Stimulated activated effector memory CD8-positive, alpha-beta T cell treated with anti-CD3 and anti-CD28 coated beads, Interleukin-12 subunit alpha, Interleukin-12 subunit beta, amount 100 ng/mL, for 72 hours (primary cell): ENCODE data around the gene STXBP5L.
A peak's percentile ranks its signal among the peaks of the same experiment; 100 is the strongest.
"Not testable (repeated sequence)": the region's sequence is repeated elsewhere in the genome, so short reads cannot be mapped to it uniquely, and the experiment has no call there.

Experiments used
- ATAC-seq: fragments of 150-1000 bp; cut with Tn5 transposase; 2 replicates; pipeline ENCODE4 v1.10.0; 2021
- DNase-seq, 2 donors: peaks; one replicate each; pipeline ENCODE4 v3.0.0; 2021 to 2022; ENCODE audit warnings: low spot score in 2 of 2
- H3K27ac Mint-ChIP-seq: one replicate; pipeline ENCODE4 v1.8.0; 2022; ENCODE audit warnings: mild to moderate bottlenecking, mixed read lengths
- H3K36me3 Mint-ChIP-seq: one replicate; pipeline ENCODE4 v1.8.0; 2022; ENCODE audit warnings: mild to moderate bottlenecking, mixed read lengths
- H3K4me1 Mint-ChIP-seq: one replicate; pipeline ENCODE4 v1.8.0; 2022; ENCODE audit warnings: mixed read lengths
- H3K4me3 Mint-ChIP-seq: one replicate; pipeline ENCODE4 v1.8.0; 2022; ENCODE audit warnings: mild to moderate bottlenecking, mixed read lengths
- H3K9me3 Mint-ChIP-seq: one replicate; pipeline ENCODE4 v1.8.0; 2022; ENCODE audit warnings: mixed read lengths

STXBP5L gene

DNA sequence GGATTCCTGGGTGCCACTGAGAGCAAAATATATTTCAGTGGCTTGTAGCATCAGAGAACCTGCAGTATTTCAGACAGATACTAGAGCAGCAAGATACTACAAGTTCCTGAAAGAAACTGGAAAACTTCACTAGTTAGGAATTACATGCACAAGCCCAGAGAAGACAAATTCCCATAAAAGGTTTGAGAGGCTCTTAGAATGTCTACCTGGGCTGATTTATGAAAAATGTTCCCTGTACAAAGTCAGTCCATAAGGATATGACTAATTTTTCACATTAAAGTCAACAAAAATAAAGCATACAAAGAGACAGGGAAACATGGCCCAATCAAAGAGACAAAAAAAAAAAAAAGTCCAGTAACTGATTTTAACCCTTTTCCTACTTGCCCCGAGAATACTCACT is 335.2 kb downstream of the STXBP5L start:
- no peaks in the 10 kb centered on the region for H3K4me1 Mint-ChIP-seq
- H3K36me3 Mint-ChIP-seq: no peaks in the 10 kb centered on the region
- H3K4me3 Mint-ChIP-seq: no peak overlapping the region
- DNase-seq: no peak
- H3K9me3 Mint-ChIP-seq: peaks cover 7% of the 10 kb centered on the region
- ATAC-seq: no peak
- H3K27ac Mint-ChIP-seq: no peak overlapping the region

DNA sequence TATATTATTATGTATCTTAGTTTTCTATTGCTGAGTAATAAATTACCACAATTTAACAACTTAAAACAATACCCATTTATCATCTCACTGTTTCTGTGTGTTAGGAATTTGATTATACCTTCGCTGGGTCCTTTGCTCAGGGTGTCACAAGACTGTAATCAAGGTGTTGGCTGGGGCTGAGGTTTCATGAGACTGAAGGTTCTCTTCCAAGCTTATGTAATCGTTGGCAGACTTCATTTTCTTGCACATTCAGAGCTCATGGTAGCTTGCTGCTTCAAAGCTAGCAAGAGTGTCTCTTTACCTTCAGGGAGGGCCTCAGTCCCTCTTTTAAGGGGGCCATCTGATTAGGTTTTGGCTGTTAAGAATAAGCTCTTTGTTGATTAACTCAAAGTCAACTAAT is 344.7 kb downstream of the STXBP5L start:
- DNase-seq (no peak), ATAC-seq (no peak)
- H3K4me3 Mint-ChIP-seq: no peak overlapping the region
- no peaks in the 10 kb centered on the region for H3K4me1 Mint-ChIP-seq
- peaks cover 10% of the 10 kb centered on the region for H3K9me3 Mint-ChIP-seq
- no peaks in the 10 kb centered on the region for H3K36me3 Mint-ChIP-seq
- H3K27ac Mint-ChIP-seq: no peak overlapping the region

DNA sequence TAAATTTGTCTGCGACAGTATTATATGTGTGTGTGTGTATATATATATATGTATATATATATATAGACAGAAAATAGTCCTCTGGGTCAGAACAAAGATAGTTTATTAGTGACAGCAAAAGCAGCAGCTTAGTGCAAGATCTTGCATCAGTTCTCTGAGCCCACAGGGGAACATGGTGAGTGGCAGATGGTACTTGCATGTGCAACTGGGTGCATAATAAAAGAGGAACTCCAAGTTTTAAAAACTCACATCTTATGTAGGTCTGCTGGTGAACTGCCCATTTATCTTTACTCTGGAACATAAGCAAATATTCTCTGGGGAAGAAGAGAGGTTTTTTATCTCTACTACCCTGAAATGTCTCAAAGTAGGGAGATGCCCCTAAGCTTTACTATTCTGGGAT is 361.4 kb downstream of the STXBP5L start:
- Mint-ChIP-seq H3K4me1 (no peaks in the 10 kb centered on the region), H3K36me3 (no peaks in the 10 kb centered on the region), H3K27ac (no peak overlapping the region), H3K9me3 (peaks cover 13% of the 10 kb centered on the region), H3K4me3 (no peak overlapping the region)
- DNase-seq: no peak
- ATAC-seq: no peak

DNA sequence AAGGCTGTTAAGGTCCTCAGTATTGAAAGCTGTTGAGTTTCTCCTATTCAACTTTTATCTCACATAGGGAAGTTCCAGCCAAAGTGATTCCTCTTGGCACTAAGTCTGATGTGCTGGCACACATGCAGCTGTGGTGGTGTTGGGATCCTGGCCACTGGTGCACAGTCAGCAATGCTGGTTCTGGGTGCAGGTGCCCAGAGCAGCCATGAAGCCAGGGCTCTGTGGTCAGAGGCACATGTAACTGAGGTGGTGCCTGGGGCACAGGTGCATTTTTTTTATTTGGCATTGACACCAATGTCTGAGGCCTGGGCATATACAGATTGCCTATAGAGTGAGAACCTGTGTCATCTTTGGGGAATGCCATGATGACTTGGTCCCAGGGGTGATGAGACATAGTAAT is 366.4 kb downstream of the STXBP5L start:
- DNase-seq (no peak), ATAC-seq (no peak)
- H3K9me3 Mint-ChIP-seq: peaks cover 27% of the 10 kb centered on the region

DNA sequence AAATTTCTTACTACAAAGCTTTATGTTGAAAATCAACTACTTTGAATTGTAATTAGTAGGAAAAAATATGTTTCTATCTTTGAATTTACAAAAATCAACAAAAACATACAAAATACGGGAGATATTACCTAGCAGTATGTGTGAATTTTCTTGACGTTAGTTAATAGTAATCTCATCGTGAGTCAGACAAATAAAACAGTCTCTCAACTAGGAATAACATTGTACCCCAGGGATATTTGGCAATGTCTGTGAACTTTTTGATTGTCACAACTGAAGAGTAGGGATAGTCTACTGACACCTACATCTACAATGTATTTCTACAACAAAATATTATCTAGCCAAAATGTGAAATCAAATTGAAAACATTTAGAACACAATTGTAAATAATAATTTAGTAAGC is 387.4 kb downstream of the STXBP5L start:
- Mint-ChIP-seq H3K4me3 (no peak overlapping the region), H3K4me1 (no peaks in the 10 kb centered on the region), H3K36me3 (no peaks in the 10 kb centered on the region), H3K9me3 (peaks cover 2% of the 10 kb centered on the region), H3K27ac (no peak overlapping the region)
- DNase-seq (no peak), ATAC-seq (no peak)

More for the DNA sequence above, 366.4 kb downstream of the STXBP5L start:
- Mint-ChIP-seq H3K4me1 (no peaks in the 10 kb centered on the region), H3K27ac (no peak overlapping the region), H3K4me3 (no peak overlapping the region), H3K36me3 (no peaks in the 10 kb centered on the region)

DNA sequence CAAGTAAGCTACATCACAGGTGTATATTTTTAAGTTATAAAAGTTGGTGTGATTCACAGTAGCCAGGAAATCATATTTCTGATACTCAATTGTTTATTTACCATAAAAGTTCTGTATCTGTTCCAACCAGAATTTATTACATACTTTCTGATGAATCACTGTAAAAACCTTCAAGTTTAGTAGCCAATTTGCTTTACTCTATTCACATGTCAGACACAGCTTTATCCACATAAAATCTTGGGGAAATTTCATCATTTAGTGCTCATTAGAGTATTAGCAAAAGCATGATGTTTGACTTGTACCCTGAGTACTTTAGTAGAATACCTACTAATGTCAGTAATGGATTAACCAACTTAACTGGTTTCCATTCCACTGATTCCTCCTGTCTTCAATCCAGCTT is 388.0 kb downstream of the STXBP5L start:
- H3K4me3 Mint-ChIP-seq: no peak overlapping the region
- no peak for DNase-seq
- no peaks in the 10 kb centered on the region for H3K36me3 Mint-ChIP-seq
- no peaks in the 10 kb centered on the region for H3K4me1 Mint-ChIP-seq
- peaks cover 3% of the 10 kb centered on the region for H3K9me3 Mint-ChIP-seq
- no peak overlapping the region for H3K27ac Mint-ChIP-seq
- no peak for ATAC-seq

DNA sequence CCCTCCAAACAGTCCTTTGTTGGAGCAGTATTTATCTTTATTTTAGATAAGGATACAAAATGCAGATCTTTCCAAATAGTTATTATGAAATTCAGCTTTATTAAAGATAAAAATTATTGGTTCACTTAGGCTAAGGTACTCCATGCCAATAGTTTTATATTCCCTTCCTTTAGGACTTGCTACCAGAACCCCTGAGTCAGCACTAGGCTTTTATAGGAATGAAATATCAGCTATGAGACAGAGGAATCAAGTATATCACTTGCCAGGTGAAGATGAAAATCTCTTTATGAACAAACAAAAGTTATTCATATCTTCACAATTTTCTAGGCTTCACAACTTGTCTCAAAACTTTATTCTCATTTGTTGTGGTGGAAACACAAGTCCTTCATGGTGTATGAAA is 416.3 kb downstream of the STXBP5L start:
- Mint-ChIP-seq H3K4me1 (no peaks in the 10 kb centered on the region), H3K9me3 (no peaks in the 10 kb centered on the region), H3K27ac (no peak overlapping the region), H3K4me3 (no peak overlapping the region), H3K36me3 (no peaks in the 10 kb centered on the region)
- DNase-seq: no peak
- ATAC-seq: no peak

DNA sequence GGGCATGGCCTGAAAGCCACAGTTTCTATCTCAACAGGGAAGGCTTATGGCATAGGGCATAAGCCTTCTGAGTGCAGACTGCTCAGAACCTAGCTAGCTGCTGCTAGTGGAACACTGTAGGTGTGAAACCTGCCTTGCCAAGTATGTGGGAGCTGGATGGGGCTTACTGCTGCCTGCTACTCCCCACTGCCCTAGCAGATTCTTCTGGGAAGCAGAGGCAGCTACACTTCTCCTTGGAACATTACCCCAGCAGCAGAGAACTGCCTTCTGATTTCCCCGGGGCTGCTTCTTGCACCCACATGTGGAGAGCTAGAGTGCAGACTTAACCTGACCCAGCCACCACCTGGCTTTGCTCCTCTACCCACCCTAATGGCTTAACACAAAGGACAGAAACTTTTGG is 422.1 kb downstream of the STXBP5L start:
- DNase-seq (no peak), ATAC-seq (peak; percentile 8)
- Mint-ChIP-seq H3K27ac (no peak overlapping the region), H3K4me3 (no peak overlapping the region), H3K9me3 (no peaks in the 10 kb centered on the region), H3K36me3 (no peaks in the 10 kb centered on the region), H3K4me1 (no peaks in the 10 kb centered on the region)

DNA sequence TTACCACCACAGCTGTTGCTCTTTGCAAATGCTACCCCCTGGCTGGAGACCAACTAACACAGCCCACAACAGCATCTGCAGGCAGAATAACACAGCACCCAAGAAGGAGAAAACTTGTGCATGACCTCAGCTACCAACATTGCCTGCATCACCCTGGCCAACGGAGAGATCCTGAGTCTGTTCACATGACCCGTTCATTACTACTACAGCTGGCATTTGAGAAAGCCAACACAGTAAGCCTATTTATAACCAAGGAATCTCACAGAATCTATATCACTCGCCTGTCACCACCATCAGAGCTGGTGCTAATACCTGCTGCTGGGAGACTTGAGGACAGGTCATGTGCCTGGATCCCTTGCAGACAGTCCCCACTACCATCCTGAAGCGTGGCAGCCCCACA is 422.6 kb downstream of the STXBP5L start:
- Mint-ChIP-seq H3K9me3 (no peaks in the 10 kb centered on the region), H3K4me1 (no peaks in the 10 kb centered on the region), H3K27ac (no peak overlapping the region), H3K36me3 (no peaks in the 10 kb centered on the region), H3K4me3 (no peak overlapping the region)
- ATAC-seq (peak; percentile 31), DNase-seq (no peak)

DNA sequence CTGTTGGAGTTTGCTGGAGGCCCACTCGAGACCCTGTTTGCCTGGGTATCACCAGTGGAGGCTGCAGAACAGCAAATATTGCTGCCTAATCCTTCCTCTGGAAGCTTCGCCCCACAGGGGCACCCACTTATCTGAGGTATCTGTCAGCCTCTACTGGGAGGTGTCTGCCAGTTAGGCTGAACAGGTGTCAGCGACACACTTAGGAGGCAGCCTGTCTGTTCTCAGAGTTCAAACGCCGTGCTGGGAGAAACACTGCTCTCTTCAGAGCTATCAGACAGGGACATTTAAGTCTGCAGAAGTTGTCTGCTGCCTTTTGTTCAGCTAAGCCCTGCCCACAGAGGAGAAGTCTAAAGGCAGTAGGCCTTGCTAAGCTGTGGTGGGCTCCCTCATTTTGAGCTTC is 448.0 kb downstream of the STXBP5L start:
- not testable (repeated sequence) for DNase-seq, ATAC-seq, H3K27ac Mint-ChIP-seq, H3K36me3 Mint-ChIP-seq, H3K4me1 Mint-ChIP-seq, H3K4me3 Mint-ChIP-seq
- H3K9me3 Mint-ChIP-seq: peaks cover 16% of the 10 kb centered on the region

DNA sequence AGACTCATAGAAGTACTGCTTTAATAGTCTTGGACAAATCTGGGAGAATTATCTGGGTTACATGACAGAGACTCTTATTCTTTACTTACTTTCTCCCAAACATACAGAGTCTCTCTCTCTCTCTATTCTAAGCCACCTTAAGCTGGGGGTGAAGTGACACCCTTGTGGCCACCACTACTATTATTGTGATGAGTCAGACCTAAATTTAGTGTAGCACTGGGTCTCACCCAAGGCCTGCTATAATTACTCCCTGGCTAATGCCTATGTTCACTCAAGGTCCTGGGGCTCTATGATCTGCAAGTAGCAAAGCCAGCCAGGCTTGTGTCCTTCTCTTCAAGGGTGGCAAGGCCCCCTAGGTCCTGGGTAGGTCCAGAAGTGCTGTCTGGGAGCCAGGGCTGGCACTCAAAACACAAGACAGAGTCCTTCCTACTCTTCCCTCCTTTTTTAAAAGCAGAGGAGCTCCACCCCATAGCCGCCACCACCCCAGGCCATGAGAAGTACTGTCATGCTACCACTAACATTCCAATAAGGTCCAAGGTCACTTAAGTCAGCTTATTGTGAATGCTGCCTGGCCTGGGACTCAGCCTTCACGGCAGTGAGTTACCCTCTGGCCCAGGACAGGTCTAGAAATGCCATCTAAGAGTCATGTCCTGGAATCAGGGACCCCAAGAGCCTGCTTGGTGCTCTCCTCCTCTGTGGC is 454.2 kb downstream of the STXBP5L start:
- peak; percentile 49 for ATAC-seq
- Mint-ChIP-seq H3K4me1 (no peaks in the 10 kb centered on the region), H3K36me3 (no peaks in the 10 kb centered on the region), H3K9me3 (peaks cover 16% of the 10 kb centered on the region), H3K27ac (no peak overlapping the region), H3K4me3 (no peak overlapping the region)
- DNase-seq: no peak

DNA sequence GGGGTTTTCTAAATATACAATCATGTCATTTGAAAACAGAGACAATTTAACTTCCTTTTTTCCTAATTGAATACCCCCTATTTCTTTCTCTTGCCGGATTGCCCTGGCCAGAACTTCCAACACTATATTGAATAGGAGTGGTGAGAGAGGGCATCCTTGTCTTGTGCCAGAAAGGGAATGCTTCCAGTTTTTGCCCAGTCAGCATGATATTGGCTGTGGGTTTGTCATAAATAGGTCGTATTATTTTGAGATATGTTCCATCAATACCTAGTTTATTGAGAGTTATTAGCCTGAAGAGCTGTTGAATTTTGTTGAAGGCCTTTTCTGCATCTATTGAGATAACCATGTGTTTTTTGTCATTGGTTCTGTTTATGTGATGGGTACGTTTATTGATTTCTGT is 480.3 kb downstream of the STXBP5L start:
- not testable (repeated sequence) for H3K4me3 Mint-ChIP-seq, ATAC-seq, H3K36me3 Mint-ChIP-seq, H3K27ac Mint-ChIP-seq, DNase-seq, H3K4me1 Mint-ChIP-seq, H3K9me3 Mint-ChIP-seq

DNA sequence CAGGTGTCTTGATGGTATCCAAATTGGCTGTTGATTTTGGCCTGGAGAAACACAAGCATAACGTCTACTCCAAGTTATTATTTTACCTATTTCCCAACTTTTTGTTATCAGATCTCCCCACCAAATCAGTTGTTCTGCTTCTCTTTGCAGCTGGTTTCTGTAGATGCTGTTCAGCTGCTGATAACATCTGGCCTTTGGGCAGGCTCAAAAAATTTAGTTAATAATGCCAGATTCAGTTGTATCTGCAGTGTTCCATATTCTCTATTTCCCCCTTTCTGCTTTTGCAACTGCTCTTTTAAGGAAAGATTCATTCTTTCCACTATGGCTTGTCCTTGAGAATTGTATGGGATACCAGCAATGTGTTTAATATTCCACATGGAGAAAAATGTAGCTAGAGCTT is 488.0 kb downstream of the STXBP5L start:
- not testable (repeated sequence) for H3K27ac Mint-ChIP-seq, H3K9me3 Mint-ChIP-seq, ATAC-seq, DNase-seq, H3K36me3 Mint-ChIP-seq, H3K4me1 Mint-ChIP-seq, H3K4me3 Mint-ChIP-seq

DNA sequence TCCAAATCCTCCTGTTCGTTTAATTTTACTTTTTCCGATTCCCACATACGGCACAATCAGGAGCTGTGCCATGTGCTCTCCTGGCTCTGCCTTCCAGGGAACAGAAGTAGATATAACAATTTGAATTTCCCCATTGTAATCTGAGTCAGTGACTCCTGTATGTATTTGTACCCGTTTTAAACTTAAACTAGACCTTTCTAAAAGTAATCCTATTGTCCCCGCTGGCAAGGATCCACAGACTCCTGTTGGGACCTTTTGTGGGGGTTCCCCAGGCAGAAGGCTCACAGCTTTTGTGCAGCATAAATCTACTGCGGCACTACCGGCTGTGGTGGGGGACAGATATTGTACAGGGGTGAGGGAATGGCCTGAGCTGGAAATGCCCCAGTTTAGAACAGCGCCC is 490.0 kb downstream of the STXBP5L start:
- H3K36me3 Mint-ChIP-seq, H3K4me3 Mint-ChIP-seq, DNase-seq, H3K4me1 Mint-ChIP-seq, H3K27ac Mint-ChIP-seq, H3K9me3 Mint-ChIP-seq, ATAC-seq: not testable (repeated sequence)

DNA sequence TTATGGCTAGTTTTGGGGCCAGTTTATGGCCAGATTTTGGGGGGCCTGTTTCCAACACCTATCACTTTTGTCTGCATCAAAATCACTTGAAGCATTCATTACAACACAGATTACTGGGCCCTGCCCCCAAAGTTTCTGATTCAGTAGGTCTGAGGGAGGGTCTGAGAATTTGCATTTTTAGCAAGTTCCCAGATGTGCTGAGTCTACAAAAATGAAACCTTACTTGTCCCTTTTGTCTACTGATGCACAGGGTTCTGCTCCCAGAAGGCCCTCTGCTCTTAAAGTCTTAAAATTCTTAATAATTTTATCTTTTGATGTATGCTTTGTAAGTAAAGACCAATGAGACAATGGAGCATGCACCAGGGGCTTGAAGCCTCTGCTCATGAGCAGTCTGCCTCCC is 491.8 kb downstream of the STXBP5L start:
- Mint-ChIP-seq H3K9me3 (no peaks in the 10 kb centered on the region), H3K4me3 (no peak overlapping the region), H3K36me3 (no peaks in the 10 kb centered on the region), H3K4me1 (no peaks in the 10 kb centered on the region), H3K27ac (no peak overlapping the region)
- no peak for DNase-seq
- ATAC-seq: no peak

DNA sequence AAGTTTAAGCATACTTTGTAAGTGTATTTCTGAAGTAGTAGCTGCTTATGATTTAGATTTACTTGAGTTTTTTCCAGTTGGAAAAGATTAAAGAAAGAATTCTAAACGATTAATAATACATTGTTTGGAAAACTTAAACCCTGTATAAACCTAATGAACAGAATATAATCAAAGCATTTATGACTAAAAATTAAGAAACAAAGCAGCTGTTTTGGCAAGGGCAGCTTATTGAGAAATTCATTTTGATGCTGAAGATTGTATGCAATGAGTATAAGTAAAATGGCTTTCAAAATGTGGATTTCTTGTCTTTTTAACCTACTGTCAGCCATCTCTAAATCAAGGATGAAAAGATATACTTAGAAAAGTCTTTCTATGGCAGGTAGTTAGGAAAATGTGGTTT is 497.6 kb downstream of the STXBP5L start:
- ATAC-seq (no peak), DNase-seq (no peak)
- Mint-ChIP-seq H3K4me3 (no peak overlapping the region), H3K9me3 (no peaks in the 10 kb centered on the region), H3K27ac (no peak overlapping the region), H3K4me1 (no peaks in the 10 kb centered on the region), H3K36me3 (no peaks in the 10 kb centered on the region)

DNA sequence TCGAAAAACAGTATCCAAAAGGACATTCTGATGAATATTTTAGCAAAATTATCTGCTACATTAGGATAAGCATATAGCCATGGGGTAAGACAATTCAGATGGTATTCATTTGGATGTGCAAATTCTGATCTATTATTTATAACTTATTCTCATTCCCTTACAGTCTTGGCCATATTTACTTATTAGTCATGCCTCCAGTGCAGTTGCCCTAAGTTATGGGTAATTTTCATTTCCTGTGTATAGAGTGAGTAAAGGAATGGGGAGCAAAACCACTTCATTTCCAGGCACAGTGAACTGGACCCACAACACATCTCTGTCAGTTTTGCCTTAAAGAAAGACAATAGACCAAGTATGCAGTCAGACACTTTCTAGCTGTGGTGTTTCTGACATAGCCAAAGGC is 503.5 kb downstream of the STXBP5L start:
- Mint-ChIP-seq H3K27ac (no peak overlapping the region), H3K4me1 (no peaks in the 10 kb centered on the region), H3K4me3 (no peak overlapping the region), H3K36me3 (no peaks in the 10 kb centered on the region), H3K9me3 (no peaks in the 10 kb centered on the region)
- no peak for ATAC-seq
- no peak for DNase-seq
